Glutamatergic neuron (in vitro differentiated cells): ENCODE measurements around the gene PDE8B. TPM values are rescaled to one million over a fixed set of nuclear protein-coding genes. Genes with fewer than 3 reads are reported as not detected.

Experiments
- DNase-seq: peaks from one replicate; pipeline ENCODE4 v3.0.0; 2022
- H3K27ac Mint-ChIP-seq: one replicate; pipeline ENCODE4 v1.8.0; 2020; ENCODE audit warnings: mild to moderate bottlenecking, mixed read lengths, inconsistent platforms; ENCODE audit not compliant: unreplicated experiment
- H3K27me3 Mint-ChIP-seq: one replicate; pipeline ENCODE4 v1.8.0; 2020; ENCODE audit warnings: mild to moderate bottlenecking, moderate library complexity, mixed read lengths, inconsistent platforms; ENCODE audit not compliant: unreplicated experiment
- H3K36me3 Mint-ChIP-seq: one replicate; pipeline ENCODE4 v1.8.0; 2020; ENCODE audit warnings: mild to moderate bottlenecking, mixed read lengths, inconsistent platforms; ENCODE audit not compliant: unreplicated experiment
- H3K4me1 Mint-ChIP-seq: one replicate; pipeline ENCODE4 v1.8.0; 2020; ENCODE audit warnings: mild to moderate bottlenecking, low read depth, mixed read lengths, inconsistent platforms; ENCODE audit not compliant: unreplicated experiment
- H3K4me3 Mint-ChIP-seq: one replicate; pipeline ENCODE4 v1.8.0; 2020; ENCODE audit warnings: mild to moderate bottlenecking, mixed read lengths, inconsistent platforms; ENCODE audit not compliant: unreplicated experiment
- H3K9me3 Mint-ChIP-seq: one replicate; pipeline ENCODE4 v1.8.0; 2020; ENCODE audit warnings: mild to moderate bottlenecking, moderate library complexity, mixed read lengths, inconsistent platforms; ENCODE audit not compliant: unreplicated experiment
- CTCF ChIP-seq: fragments of 200-600 bp; sonication (generic); IDR thresholded peaks from one replicate; pipeline ENCODE4 v1.5.0; 2021; ENCODE audit not compliant: partially characterized antibody, unreplicated experiment
- total RNA-seq: library from RNA; stranded (reverse); fragmentation: NEBNext Ultra II Directional; extraction: Animal tissue kit (Norgen Biotek cat#: 25700); gene quantifications from one replicate; pipeline ENCODE4 v1.2.1, GENCODE V29; 2021; ENCODE audit not compliant: unreplicated experiment

PDE8B gene
- total RNA-seq, 1 donor from 2014 or later = 1.1 TPM

GRCh38 chr5:77321793-77322394 is 111.4 kb downstream of the PDE8B start:
- Mint-ChIP-seq H3K9me3 (no peaks in the 10 kb centered on the region), H3K4me1 (no peaks in the 10 kb centered on the region), H3K27me3 (peaks cover 2% of the 10 kb centered on the region), H3K27ac (no peak overlapping the region), H3K4me3 (no peak overlapping the region), H3K36me3 (no peaks in the 10 kb centered on the region)
- DNase-seq = no peak
- TF ChIP-seq CTCF = no peak

DNA sequence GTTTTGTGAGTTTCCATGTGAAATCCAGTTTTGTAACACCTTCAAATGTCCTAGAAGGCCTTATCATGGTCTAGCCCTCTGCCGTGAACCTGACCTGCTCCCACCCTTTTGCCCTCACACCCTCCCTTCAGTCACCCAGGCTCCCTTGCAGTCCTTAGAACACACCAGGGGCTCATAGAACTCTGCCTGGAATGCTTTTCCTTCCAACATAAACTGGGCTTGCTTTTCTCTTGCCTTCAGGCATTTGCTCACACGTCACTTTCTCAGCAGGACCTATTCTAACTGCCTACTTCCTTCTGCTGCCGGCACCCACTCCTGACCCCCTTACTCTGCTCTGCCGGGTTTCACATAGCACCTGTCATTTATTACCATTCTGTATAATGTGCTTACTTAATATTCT is 111.9 kb downstream of the PDE8B start:
- Mint-ChIP-seq H3K27ac (no peak overlapping the region), H3K9me3 (no peaks in the 10 kb centered on the region), H3K4me3 (no peak overlapping the region), H3K27me3 (peaks cover under 1% of the 10 kb centered on the region), H3K36me3 (no peaks in the 10 kb centered on the region), H3K4me1 (peaks cover under 1% of the 10 kb centered on the region)
- DNase-seq = no peak
- TF ChIP-seq CTCF = no peak

DNA sequence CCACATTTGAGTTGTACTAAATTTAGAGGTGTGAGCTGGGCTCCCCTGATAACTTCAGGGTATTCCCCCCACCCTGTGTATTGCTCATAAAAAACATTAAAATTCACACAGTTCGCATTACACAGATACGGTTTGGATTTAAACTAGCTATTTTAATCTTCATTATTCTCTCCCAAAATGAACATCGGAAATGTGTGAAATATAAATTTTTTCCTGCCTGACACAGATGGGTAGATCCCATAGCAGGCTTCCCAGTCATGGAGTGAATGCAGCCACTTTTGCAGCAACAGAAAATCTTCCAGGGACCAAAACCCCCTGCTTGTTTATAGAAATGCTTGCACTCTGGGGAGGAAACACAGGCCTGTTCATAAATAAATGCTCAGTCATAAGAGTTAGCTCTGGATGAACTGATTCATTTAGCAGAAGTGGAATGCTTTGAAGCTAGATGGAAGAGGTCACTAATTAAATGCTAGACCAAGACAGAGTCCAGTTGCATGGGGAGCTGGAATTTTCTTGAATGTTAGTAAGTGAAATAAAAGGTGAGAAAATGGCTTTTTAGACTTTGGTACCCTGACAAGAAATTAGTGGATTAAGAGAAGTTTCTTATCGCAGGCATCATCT is 115.6 kb downstream of the PDE8B start:
- H3K9me3 Mint-ChIP-seq = no peaks in the 10 kb centered on the region
- H3K4me1 Mint-ChIP-seq = peaks cover 6% of the 10 kb centered on the region
- no peak for DNase-seq
- no peak for TF ChIP-seq CTCF
- no peak overlapping the region for H3K4me3 Mint-ChIP-seq
- no peaks in the 10 kb centered on the region for H3K27me3 Mint-ChIP-seq
- no peaks in the 10 kb centered on the region for H3K36me3 Mint-ChIP-seq
- H3K27ac Mint-ChIP-seq = no peak overlapping the region

- no peaks in the 10 kb centered on the region for H3K36me3 Mint-ChIP-seq
- H3K4me3 Mint-ChIP-seq = no peak overlapping the region
- no peak for TF ChIP-seq CTCF
- peaks cover 15% of the 10 kb centered on the region for H3K4me1 Mint-ChIP-seq
- DNase-seq = no peak
- H3K27ac Mint-ChIP-seq = no peak overlapping the region
- H3K27me3 Mint-ChIP-seq = no peaks in the 10 kb centered on the region
- no peaks in the 10 kb centered on the region for H3K9me3 Mint-ChIP-seq
Measured at GRCh38 chr5:77326986-77327734, 116.7 kb downstream of the PDE8B start.
